ENCODE results near the gene ILK.

DNA sequence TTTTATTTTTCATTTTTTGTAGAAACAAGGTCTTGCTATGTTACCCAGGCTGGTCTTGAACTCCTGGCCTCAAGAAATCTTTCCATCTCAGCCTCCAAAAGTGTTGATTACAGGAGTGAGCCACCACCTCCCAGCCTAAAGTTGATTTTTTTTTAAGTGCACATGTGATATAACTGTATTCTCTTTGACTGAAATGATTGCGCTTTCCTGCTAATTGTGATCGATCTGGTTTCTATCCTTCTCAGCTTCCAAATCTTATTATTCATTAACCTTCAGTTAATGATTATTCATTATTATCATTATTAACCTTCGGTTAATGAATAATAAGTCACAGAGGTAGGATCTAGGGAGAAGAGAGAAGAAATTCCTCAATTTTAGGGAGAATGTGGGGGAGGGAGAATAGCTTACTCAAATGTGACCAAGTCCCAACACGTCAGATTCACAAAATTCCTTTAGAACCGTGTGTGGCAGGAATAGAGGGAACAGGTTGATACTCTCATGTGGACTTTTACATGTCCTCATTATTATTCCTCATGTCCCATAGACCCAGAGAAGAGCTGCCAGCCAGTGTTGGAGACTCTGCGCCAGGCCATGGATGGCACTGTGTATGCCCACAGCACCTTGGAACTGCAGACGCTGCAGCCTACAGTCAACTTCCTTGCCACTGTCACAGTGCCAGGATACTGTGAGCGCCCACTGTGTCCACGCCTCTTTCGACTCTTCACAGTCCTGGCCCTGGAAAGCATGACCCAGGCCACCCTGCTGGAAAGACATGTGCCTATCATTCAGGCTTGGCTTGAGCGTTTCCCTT, 47.2 kb upstream of the ILK start:
- TF ChIP-seq EZH2phosphoT487 (IDR thresholded peaks at IDR 0.05; ENCODE audit: low read depth, severe bottlenecking, unreplicated experiment) (no peak), CTCF (IDR thresholded peaks at IDR 0.05; ENCODE audit: poor library complexity) (no peak)
